GM15510 (cell line): ENCODE data around the gene CAPZA2.

Experiments used
- POLR2A ChIP-seq: IDR thresholded peaks from 3 replicates; pipeline ENCODE4 v1.6.1; 2011; ENCODE audit warnings: borderline replicate concordance; ENCODE audit not compliant: insufficient read length; ENCODE audit errors: extremely low read depth

CAPZA2 gene

GRCh38 chr7:116851175-116851574 lies 11.2 kb upstream of the CAPZA2 start:
- TF ChIP-seq POLR2A: no peak

- TF ChIP-seq POLR2A: no peak
Observed at GRCh38 chr7:116851671-116852070, 10.7 kb upstream of the CAPZA2 start.

- no peak for TF ChIP-seq POLR2A
Observed at GRCh38 chr7:116854132-116854531, 8.3 kb upstream of the CAPZA2 start.

GRCh38 chr7:116857052-116857451 lies 5.3 kb upstream of the CAPZA2 start:
- TF ChIP-seq POLR2A: no peak

GRCh38 chr7:116859323-116859722 lies 3.1 kb upstream of the CAPZA2 start:
- no peak for TF ChIP-seq POLR2A

- no peak for TF ChIP-seq POLR2A
Observed at GRCh38 chr7:116861717-116862116, 670 bp upstream of the CAPZA2 start.

GRCh38 chr7:116862951-116863670 lies 724 bp downstream of the CAPZA2 start:
- TF ChIP-seq POLR2A: no peak

- TF ChIP-seq POLR2A: no peak
Observed at GRCh38 chr7:116863936-116864500, 1.6 kb downstream of the CAPZA2 start.

GRCh38 chr7:116871061-116871700 lies 8.8 kb downstream of the CAPZA2 start:
- no peak for TF ChIP-seq POLR2A

GRCh38 chr7:116872026-116872425 lies 9.6 kb downstream of the CAPZA2 start:
- TF ChIP-seq POLR2A: no peak

GRCh38 chr7:116873619-116874018 lies 11.2 kb downstream of the CAPZA2 start:
- no peak for TF ChIP-seq POLR2A

- no peak for TF ChIP-seq POLR2A
Observed at GRCh38 chr7:116876664-116877442, 14.5 kb downstream of the CAPZA2 start.

- TF ChIP-seq POLR2A: no peak
Observed at GRCh38 chr7:116877443-116878217, 15.2 kb downstream of the CAPZA2 start.

- no peak for TF ChIP-seq POLR2A
Observed at GRCh38 chr7:116884691-116885090, 22.3 kb downstream of the CAPZA2 start.
